Stimulated activated CD8-positive, alpha-beta memory T cell treated with anti-CD3 and anti-CD28 coated beads, Interleukin-15, amount 100 ng/mL, for 4 hours (primary cell): Measurements from ENCODE around the gene C17orf100.

Experiments used
- DNase-seq, 2 donors: peaks; one replicate each; pipeline ENCODE4 v3.0.0-alpha.2; 2020; ENCODE audit warnings: low read depth in 2 of 2

C17orf100 gene

DNA sequence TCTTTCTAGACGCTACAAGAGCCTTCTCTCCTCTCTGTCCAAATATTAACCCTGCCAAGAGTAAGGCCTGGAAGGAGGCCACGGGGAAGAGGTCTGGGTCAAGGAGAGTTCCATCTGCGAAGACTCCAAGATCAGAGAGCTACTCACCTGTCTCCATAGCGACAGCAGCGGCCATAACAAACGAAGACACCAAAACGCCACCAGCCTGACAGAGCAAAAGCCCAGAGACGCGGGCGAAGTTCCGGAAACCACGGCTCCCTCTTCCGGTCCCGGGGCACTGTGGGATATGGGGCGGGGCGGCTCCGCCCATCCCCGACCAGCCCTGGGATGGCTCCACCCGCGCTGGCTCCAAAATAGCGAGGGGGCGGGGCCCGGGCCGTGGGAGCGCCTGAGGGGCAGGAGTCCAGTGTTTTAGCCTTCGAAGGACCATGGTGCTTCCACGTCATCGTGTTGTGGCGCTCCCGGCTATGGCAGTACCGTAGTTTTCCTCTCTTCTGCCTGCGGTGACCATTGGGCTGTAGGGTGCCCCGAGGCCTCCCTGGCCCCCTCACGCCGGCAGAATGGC, at the start of gene C17orf100, which contains the start of gene MED31:
Gene C17orf100 (plus strand): TSS at position 409 of the 565 bp plus-strand sequence. CDS start 152 bp downstream, at position 561.
Gene MED31 (minus strand): TSS at position 252 of the 565 bp plus-strand sequence. CDS start 77 bp downstream, at position 175.
- DNase-seq: peak; percentile 82 to 88

DNA sequence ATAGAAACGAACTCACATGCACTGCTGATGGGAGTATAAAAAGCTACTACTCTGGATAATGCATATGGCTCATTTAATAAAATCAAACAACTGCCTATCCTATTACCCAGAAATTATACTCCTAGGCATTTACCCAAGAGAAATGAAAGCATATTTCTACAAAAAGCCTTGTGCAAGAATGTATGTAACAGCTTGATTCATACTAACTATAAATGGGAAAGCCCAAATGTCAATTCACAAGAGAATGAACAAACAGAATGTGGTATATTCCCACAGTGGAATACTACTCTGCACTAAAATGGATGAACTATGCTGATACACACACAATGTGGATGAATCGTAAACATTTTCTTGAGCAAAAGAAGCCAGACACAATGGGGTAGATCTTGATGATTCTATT, 49.4 kb upstream of the C17orf100 start:
- no peak for DNase-seq

DNA sequence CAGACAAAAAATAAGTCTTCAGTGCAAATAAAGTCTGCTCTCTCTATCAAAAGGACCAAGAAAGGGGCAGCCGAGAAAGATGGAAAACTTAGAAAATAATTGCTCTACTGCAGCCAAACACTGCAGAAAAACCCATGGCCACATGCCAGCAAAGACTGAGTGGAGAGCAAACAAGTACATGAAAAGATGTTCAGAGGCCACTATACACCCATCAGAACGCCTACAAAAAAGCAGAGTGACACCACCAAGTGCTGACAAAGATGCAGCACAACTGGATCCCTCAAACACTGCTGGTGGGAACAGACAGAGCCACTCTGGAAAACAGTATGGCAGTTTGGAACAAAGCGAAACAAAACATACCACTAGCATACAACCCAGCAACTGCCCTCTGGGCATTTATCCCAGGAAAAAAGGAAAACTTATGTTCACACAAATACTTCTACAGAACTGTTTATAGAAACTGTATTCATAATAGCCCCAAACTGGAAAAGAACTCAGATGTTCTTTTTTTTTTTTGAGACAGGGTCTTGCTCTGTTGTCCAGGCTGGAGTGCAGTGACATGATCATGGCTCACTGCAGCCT, 47.7 kb upstream of the C17orf100 start:
- no peak for DNase-seq

DNA sequence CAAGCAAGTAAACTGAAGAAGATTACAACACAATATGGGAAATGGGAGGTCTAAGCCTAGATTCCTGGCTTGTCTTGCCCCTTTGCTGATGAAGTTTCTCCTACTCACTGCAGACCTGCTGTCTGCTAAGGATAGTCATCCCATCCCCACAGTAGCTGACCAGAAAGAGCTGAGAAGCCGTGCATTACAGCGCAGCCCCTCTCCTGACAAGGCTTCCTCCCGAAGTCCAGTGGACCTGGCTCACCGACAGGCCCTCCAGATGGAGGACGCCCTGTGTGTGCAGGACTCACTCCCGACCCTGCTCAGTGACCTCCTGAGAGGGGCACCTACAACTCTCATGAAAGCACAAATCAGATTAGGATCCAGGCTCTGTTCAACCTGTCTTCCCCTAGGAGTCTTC, 46.4 kb upstream of the C17orf100 start:
- DNase-seq: no peak

DNA sequence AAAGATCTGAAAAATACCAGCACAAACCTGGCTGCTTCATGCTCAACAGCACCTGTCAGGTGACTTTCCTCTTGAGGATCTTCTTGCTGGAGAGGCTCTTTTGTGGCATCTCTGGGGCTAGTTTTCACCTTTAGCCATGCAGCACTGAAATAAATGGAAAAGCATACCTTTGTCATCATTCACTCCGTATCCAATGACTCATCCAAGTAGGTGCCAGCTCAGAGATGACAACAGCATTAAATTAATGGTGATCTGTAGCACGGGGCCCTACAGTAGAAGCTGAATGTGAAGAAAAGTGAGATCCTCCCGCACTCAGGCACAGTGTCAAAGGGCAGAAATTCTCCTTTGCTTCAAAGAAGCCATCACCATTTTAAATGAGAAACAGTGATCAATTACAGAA, 43.2 kb upstream of the C17orf100 start:
- no peak for DNase-seq

DNA sequence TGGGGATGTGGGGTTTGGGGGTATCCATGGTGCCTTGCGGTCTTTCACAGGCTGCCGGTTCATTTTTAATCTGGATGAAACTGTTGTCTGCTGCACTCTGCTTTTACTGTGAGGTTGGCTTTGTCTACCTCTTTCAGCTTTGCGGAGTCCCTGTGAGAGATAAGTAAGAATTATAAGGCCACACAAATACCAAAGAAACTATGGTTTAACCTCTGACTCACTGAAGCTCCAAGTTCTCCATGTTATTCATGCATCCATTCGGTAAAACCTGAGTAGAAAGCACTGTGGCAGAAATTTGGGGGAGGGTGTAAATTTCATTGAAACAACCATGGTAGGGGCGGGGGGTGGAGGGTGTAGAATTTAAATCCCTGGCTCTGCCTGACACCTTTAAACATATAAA, 41.6 kb upstream of the C17orf100 start:
- DNase-seq: no peak

DNA sequence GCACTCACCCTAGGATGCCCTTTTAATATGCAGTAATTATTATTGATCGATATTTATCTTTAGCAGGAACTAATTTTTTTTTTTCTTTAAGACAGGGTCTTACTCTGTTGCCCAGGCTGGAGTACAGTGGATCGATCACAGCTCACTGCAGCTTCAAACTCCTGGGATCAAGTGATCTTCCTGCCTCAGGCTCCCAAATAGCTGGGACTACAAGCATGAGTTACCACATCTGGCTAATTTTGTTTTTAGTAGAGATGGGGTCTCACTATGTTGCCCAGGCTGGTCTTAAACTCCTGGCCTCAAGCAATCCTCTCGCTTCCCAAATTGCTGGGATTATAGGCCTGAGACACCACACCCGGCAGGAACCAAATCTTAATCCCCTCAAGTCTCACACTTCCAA, 40.3 kb upstream of the C17orf100 start:
- DNase-seq: no peak

DNA sequence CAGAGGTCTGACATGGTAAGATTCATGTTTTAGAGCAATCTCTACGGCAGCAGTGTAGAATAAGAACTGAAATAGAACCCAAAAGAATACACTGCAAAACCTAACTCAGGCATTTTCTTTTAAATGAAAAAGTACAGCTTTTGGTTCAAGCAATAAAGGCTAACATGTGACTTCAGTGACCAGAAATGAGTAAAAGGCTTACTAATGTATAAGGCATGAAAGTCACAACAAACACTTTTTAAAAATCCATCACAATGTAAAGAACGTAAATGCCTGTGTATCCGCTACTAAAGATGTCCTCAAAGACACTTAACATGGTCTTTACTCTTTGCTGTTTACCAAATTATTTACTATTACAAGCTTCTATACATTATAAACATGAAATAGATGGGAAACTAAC, 27.6 kb upstream of the C17orf100 start:
- no peak for DNase-seq

DNA sequence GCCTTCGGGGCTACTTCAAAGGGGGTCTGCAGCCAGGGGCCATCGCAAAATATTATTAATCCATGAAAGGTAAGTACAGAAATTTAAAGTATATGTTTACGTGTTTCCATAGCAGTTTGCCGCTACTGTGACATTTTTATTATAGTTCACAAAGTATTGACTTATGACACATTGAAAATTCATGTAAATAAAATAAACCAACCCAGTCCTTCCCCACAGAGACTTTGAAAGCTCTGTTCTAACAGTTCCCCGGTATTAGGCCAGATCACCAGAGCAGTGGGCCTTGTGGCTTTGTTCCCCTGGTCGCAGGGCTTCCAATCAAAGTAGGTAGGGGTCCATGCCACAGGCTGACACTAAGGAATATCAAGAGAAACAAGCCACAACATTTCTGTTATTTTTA, 24.9 kb upstream of the C17orf100 start:
- DNase-seq: no peak

DNA sequence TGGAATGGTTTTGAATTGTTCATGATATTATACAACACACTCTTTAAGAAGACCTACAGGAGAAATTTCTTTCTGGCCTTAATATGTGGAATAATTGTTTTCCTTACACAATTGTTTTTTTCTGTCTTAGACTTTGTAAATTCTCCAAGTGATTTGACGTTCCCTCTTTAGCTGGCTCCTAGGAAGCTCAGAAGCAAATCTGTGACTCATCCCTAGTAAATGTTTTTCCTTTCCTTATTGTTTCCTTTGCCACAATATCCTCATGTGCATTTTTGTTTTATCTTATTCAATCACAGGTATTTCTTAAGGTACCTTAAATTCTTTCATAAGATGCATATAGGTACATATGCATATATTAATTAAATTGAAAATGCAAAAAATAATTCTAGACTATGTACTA, 24.5 kb upstream of the C17orf100 start:
- DNase-seq: no peak

DNA sequence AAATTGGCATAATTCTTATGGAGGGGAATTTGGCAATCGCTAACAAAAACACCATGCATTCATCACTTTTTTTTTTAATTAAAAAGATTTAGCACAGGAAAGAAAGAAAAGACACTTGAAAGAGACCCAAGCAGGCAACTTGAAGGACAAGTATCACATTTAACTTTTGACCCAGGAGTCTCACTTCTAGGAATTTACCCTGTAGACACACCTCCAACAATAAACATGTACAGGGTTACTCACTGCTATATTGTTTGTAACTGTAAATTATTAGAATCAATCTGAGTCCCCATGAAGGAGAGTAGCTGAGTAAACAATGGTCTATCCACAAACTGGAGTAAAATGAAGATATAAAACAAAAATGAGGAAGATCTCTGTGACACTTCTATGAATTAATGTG, 21.2 kb upstream of the C17orf100 start:
- DNase-seq: no peak

DNA sequence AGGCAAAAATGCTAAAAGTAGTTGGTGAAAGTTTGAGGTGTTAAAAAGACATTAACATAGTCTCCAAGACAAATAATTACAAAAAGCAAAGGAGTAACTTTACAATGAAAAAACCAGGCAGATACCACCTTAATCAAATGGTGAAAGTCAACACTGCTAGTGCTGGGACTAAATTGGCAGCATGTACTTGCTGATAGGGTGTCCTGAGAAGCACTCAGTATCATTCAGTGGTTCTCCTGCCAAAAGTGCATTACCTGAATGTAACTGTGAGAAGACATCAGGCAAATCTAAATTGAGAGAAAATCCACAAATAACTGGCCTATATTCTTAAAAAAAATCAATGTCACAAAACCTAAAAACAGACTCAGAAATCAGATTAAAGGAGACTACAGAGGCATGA, 19.0 kb upstream of the C17orf100 start:
- no peak for DNase-seq

DNA sequence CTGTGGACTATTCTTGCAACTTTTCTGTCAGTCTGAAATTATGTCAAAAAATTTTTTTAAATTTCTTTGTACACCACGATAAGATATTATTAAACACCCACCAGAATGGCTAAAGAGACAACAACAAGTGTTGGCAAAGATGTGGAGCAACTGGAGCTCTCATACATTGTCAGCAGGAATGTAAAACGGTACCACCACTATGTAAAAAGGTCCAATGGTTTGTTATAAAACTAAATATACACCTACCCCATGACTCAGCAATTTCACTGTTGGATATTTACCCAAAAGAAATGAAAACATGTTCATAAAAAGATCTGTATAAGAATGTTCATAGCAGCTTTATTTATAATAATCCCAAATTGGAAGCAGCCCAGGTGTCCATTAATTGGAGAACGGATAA, 18.3 kb upstream of the C17orf100 start:
- DNase-seq: no peak

DNA sequence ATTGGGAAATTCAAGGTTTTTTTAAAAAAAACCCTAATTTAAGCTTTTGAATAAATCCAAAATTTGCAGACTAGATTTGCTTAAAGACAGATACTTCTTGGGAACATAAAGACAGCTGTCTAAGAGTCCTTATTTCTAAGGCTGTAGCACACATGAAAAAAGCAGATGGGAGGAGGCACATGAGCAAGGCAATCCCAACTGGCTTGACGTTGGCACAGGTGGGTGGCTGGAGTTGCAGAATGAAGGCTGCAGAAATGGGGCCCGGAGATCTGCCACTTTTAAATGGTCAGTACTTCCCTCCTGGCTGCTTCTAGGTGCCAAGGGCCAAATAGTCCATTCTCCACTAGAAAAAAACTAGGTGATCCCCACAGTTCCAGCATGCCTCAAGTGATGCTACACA, 15.5 kb upstream of the C17orf100 start:
- no peak for DNase-seq

DNA sequence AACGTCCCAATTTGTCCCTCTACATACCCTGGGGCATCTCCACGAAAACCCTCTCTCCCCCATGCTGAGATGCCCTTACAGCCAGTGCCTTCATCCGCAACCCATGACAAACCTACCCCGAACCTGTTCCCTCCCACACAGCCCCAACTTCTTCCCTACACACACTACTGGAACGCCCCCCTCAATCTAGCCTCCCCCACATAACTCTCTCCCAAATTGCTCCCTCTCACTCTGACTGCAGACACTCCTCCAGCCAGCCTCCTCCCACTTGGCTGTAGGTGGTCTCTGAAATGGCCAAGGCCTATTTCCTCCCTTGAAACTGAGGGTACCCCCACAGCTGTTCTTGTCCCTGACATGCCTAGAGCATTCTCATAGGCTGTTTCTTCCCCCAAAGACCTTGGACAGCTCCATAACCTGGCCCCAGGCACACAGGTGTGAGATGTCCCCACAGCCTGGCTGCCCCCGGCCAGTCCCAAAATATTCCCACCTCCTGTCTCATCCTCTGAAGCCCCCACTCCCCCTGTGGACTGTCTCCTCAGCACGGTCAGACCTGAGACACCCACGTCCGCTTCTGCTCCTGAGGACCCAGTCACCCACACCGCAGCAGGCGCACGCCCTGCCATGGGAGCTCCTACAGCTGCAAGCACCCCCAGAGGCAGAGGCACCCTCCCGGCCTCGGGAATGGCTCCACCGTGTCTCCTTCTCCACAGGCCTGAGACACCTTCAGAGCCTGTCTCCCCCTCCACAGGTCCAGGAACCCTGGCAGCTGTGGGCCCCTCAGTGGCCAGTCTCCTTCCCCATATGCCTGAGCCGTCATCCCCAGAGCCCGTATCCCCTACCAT, 14.7 kb upstream of the C17orf100 start:
- no peak for DNase-seq

DNA sequence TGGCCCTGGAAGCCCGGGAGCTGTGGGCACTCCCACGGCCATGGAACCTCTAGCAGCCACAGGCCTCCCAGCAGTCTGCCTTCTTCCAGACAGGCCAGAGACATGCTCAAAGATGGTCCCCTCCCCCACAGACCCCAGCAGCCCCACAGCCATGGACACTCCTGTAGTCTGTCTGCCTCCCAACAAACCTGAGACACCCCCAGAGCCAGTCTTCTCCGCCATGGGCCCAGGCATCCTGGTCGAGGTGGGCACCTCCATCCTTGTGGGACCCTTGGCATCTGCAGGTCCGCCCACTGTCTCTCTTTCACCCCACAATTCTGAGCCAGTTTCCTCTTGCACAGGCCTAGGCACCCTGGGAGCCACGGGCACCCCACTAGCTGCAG, 14.1 kb upstream of the C17orf100 start:
- no peak for DNase-seq

DNA sequence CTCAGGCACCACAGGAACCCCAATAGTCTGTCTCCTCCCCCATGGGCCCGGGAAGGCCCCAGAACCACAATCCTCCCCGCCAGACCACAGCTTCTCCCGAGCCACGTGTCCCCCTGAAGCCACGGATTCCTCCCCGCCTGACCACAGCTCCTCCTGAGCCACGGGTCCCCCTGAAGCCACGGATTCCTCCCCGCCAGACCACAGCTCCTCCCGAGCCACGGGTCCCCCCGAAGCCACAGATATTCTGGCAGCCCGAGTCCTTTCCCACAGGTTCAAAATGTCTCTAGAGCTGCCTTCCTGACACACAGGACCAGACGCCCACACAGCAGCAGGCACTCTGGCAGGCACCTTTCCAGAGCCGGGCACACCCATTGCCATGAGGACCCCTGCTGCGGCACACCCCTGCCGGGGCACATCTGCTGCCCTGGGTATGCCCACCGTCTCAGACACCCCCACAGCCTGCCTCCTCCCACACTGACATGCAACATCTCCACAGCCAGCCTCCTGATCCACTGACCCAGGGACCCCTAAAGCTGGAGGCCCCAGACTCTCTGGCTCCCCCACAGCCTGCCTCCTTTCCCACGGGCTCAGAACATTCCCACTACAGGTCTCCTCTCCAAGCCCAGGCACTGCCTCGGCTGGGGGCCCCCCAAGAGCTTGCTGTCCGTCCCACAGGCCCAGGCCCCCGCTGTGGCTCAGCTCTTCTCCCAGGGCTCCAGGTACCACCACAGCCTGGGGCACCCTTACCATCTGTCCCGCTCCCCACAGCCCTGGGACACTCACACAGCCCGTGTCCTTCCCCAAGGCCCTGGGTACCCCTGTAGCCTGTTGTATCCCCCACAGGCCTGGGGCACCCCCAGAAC, 13.3 kb upstream of the C17orf100 start:
- no peak for DNase-seq

DNA sequence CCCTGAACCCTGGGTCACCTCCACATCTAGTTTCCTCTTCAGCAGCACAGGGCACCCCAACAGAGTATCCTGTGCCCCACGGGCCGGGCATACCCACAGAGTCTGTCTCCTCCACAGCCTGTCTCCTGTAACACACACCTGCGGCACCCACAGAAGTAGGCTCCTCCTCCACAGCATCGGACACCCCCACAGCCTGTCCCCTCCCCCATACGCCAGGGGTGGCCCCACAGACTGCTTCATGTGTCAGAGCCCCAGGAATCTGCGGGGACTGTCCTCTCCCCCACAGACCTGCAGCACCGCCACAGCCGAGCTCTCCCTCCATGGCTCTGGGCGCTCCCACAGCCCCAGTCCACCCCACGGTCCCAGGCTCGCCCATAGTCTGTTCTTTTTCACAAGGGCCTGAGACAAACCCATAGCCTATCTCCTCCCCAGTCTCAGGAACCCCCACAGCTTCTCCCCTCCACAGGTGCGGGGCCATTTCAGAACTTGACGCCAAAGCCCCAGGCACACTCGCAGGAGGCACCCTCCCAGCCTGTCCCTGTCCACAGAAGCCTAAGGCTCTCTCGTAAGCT, 12.5 kb upstream of the C17orf100 start:
- no peak for DNase-seq

DNA sequence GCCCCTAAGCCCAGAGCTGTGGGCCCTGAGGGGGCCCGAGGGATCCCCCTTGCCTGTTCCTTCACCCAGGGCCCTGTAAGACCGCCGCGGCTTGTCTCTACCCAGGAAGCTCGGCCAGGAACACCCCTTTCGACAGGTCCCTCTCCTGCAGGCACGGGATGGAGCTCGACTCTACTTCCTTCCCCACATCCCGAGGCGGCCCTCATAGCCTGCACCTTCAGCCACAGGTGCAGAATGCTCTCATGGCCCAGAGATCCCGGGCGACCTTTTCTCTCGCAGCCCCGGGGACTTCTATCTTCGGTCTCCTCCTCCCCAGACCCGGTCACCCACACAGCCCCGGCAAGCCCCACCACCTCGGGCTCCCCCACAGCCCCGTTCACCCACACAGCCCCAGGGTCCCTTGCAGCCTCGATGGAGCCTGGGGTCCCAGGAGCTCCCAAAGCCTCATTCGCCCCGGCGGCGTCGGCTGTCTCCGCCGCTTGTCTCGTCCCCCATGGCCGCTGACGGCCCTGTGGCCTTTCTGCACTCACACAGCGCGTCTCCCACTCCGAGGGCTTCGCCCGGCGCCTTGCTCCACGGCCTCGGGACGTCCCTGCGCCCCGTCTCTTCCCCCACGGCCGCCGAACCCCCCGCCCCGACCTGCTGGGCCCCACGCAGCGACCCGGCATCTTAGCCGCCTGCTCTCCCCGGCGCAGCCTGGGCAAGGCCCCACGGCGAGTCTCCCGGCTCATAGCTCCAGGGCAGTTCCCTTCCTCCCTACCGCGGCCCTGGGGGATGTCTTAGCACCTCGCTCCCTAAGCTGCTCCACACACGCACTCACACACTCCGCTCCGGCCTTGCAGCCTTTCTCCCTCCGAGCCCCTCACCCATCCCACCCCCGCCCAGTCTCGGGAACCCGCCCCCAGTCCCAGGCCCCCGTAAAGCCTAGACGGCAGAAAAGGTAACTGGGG, 11.7 kb upstream of the C17orf100 start:
- no peak for DNase-seq

DNA sequence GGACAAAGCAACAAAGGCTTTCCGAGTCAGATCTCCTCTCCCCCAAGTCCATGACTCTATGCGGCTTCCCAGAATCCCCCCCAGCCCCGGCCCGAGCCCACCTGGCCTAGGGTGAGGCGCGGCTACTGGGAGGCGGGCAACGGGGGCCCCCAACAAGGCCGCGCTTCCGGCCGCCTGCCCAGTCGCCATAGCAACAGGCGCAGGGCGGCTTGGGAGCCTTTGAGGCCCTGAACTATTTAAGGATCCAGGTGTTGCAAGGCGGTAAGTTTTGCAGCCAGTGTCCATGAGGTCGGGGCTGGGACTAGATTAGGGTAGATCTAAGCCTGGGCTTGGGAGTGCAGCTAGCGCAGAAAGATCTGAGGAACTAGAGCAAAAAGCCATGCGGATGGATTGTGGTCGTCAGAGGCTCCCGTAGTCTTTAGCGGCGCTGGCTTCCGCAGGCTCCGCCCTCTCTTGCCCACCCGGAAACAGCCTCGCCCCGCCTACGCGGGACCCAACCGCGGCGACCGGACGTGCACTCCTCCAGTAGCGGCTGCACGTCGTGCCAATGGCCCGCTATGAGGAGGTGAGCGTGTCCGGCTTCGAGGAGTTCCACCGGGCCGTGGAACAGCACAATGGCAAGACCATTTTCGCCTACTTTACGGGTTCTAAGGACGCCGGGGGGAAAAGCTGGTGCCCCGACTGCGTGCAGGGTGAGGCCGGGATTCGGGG, 10.9 kb upstream of the C17orf100 start, which contains the start of the genes KIAA0753 and TXNDC17:
Gene KIAA0753 (minus strand): TSS at position 176 of the 711 bp plus-strand sequence. CDS start 5,608 bp downstream, outside the sequence.
Gene TXNDC17 (plus strand): TSS at position 525 of the 711 bp plus-strand sequence. CDS start 23 bp downstream, at position 548.
- DNase-seq: peak; percentile 79 to 85
